Measurements from ENCODE around the gene FCRL1. TPM values are rescaled to one million over a fixed set of nuclear protein-coding genes. Genes with fewer than 3 reads are reported as not detected.

The FCRL1 gene
- total RNA-seq, 1 donor from 2014 or later, result not detected

DNA sequence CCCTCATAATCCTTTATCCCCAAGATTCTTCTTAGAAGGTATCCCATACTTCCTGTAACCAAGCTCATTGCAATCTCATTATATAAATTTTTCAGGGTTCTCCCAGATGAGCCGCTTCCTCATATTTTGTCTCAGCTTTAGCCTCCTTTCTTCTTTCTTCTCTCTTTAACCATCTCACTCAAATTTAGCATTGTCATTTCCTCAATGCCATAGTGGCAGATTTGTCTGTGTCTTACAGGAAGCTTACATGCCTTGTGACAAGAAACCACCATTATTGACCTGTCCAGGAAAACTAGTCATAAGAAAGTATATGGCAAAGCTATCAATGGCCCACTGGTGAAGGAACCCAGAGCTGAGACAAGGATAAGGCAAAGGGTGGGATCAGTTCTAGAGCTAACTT is 37.0 kb downstream of the FCRL1 start:
- Mint-ChIP-seq H3K4me3 (ENCODE audit: low read depth) (no peak overlapping the region), H3K36me3 (ENCODE audit: insufficient read depth) (no peaks in the 10 kb centered on the region), H3K27ac (no peak overlapping the region), H3K9me3 (ENCODE audit: low read depth) (no peaks in the 10 kb centered on the region), H3K4me1 (ENCODE audit: low read depth) (no peaks in the 10 kb centered on the region), H3K27me3 (no peaks in the 10 kb centered on the region)
- TF ChIP-seq, protein P1, sequence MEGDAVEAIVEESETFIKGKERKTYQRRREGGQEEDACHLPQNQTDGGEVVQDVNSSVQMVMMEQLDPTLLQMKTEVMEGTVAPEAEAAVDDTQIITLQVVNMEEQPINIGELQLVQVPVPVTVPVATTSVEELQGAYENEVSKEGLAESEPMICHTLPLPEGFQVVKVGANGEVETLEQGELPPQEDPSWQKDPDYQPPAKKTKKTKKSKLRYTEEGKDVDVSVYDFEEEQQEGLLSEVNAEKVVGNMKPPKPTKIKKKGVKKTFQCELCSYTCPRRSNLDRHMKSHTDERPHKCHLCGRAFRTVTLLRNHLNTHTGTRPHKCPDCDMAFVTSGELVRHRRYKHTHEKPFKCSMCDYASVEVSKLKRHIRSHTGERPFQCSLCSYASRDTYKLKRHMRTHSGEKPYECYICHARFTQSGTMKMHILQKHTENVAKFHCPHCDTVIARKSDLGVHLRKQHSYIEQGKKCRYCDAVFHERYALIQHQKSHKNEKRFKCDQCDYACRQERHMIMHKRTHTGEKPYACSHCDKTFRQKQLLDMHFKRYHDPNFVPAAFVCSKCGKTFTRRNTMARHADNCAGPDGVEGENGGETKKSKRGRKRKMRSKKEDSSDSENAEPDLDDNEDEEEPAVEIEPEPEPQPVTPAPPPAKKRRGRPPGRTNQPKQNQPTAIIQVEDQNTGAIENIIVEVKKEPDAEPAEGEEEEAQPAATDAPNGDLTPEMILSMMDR (IDR thresholded peaks at IDR 0.05; ENCODE audit: unreplicated experiment), result no peak
- DNase-seq (ENCODE audit: low spot score, unreplicated experiment), result no peak

DNA sequence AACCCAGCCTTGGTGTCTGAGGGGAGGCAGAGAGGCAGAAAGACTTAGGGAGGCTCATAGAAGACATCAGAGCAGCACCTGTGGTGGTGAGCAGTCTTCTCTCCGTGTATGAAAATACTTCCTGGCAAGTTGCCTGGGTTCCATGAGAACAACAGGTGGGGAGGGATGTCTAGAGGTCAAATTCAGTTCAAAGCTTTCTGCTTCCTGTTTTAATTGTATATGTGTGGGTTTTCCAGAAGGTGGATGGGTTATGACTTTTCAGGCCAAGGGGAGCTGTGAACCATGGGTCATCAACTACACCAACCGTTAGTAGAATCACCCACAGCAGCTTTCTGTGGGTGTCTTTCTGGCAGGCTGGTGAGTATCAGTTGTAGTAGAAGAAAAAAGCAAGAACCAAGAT is 38.9 kb downstream of the FCRL1 start:
- H3K4me3 Mint-ChIP-seq (ENCODE audit: low read depth), result no peak overlapping the region
- TF ChIP-seq, protein P1 (IDR thresholded peaks at IDR 0.05; ENCODE audit: unreplicated experiment), result no peak

DNA sequence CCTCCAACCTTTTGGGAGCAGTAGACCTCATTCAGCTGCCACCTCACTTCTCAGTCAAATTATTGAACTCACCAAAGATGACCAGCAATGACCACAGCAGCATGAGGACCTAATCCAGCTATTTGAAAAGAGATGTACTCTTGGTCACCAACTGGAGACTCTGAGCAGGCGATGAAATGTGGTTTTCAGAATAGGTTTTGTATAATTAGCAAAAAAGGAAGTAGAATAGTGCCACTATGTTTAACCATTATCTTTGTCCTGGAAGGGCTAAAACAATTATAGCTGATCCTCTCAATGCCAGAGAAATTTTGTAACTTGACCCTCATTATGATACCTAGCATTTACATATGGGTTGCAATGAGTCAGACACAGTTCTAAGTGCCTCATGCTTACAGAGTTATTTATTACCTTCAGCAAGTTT is 42.9 kb downstream of the FCRL1 start, which contains the start of gene FCRL2:
Gene FCRL2, minus strand, starts transcription at position 162 of the 421 bp plus-strand sequence. Its CDS starts 59 bp downstream, at position 103.
- no peaks in the 10 kb centered on the region for H3K4me1 Mint-ChIP-seq (ENCODE audit: low read depth)
- no peak within 1 kb of the TSS for H3K27ac Mint-ChIP-seq
- no peaks in the 10 kb centered on the region for H3K9me3 Mint-ChIP-seq (ENCODE audit: low read depth)
- TF ChIP-seq, protein P1 (IDR thresholded peaks at IDR 0.05; ENCODE audit: unreplicated experiment), result no peak
- H3K36me3 Mint-ChIP-seq (ENCODE audit: insufficient read depth), result no peaks in the 10 kb centered on the region
- no peak for DNase-seq (ENCODE audit: low spot score, unreplicated experiment)
- H3K4me3 Mint-ChIP-seq (ENCODE audit: low read depth), result no peak within 1 kb of the TSS
- peaks cover 3% of the 10 kb centered on the region for H3K27me3 Mint-ChIP-seq

More for the DNA sequence above, 38.9 kb downstream of the FCRL1 start:
- Mint-ChIP-seq H3K27me3 (no peaks in the 10 kb centered on the region), H3K9me3 (ENCODE audit: low read depth) (no peaks in the 10 kb centered on the region), H3K27ac (no peak overlapping the region), H3K36me3 (ENCODE audit: insufficient read depth) (no peaks in the 10 kb centered on the region), H3K4me1 (ENCODE audit: low read depth) (no peaks in the 10 kb centered on the region)
- no peak for DNase-seq (ENCODE audit: low spot score, unreplicated experiment)

DNA sequence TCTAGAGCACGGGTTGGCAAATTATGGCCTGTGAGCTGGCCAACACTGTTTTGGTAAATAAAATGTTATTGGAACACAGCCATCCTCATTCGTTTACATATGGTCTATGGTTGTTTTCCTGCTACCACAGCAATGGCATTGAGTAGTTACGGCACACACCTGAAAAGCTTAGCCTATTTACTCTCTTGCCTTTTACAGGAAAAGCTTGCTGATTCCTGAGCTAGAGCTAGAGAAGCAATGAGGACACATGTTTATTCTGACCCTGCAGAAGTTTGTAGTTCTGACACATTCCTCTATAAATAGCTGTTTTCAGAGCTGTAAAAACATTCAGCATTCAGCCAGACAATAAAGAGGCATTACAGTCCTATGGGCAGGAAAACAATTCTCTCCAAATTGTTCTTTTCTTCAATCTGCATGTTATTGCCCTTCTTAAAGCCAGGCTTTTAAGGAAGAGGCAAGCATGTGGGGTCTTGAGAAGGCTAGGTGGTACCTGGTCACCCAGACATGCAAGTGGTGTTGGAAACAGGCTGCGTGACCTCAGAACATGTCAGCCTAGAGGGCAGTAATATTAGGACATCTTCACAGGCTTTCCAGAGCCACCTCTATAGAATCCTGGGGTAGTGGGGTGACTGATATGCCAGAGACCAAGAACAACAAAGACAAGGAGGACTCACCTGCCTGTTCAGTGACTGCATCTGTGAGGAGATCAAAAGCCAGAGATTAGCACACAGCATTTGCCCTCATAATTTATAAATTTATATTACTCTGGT is 44.6 kb downstream of the FCRL1 start:
- Mint-ChIP-seq H3K27me3 (peaks cover 3% of the 10 kb centered on the region), H3K4me3 (ENCODE audit: low read depth) (no peak overlapping the region), H3K4me1 (ENCODE audit: low read depth) (no peaks in the 10 kb centered on the region), H3K36me3 (ENCODE audit: insufficient read depth) (no peaks in the 10 kb centered on the region), H3K27ac (no peak overlapping the region), H3K9me3 (ENCODE audit: low read depth) (no peaks in the 10 kb centered on the region)
- DNase-seq (ENCODE audit: low spot score, unreplicated experiment), result no peak
- TF ChIP-seq, protein P1 (IDR thresholded peaks at IDR 0.05; ENCODE audit: unreplicated experiment), result no peak

DNA sequence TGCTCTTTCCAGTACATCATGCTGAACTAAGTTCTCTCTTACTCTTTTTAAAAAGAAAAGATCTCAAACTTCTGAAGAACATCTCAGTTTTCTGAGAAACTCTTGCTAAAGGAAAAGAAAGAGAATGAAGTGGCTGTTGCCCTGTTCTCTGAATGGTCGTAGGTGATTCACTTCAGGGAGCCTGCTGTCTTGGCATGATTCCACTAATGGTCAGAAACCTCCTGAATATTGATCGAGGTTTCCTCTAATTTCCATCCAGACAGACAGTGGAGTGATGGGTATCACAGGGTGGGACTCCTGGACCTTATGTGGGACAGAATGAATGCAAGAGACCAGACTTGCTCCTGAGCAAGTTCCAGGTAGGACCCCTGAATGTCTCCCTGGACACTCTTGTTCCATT is 45.5 kb downstream of the FCRL1 start:
- Mint-ChIP-seq H3K27me3 (peaks cover 3% of the 10 kb centered on the region), H3K4me3 (ENCODE audit: low read depth) (no peak overlapping the region), H3K9me3 (ENCODE audit: low read depth) (no peaks in the 10 kb centered on the region), H3K36me3 (ENCODE audit: insufficient read depth) (no peaks in the 10 kb centered on the region), H3K4me1 (ENCODE audit: low read depth) (no peaks in the 10 kb centered on the region), H3K27ac (no peak overlapping the region)
- TF ChIP-seq, protein P1 (IDR thresholded peaks at IDR 0.05; ENCODE audit: unreplicated experiment), result no peak
- DNase-seq (ENCODE audit: low spot score, unreplicated experiment), result no peak

Data from progenitor cell of endocrine pancreas (in vitro differentiated cells).